GM12892 (cell line): Measurements from ENCODE around the gene ATP8A2.

ENCODE experiments used
- POLR2A ChIP-seq: IDR thresholded peaks from 2 replicates; pipeline ENCODE4 v1.6.1; 2011; ENCODE audit warnings: low read depth, low read length, control low read depth
- POLR2AphosphoS5 ChIP-seq: IDR thresholded peaks from 2 replicates; pipeline ENCODE4 v1.6.1; 2011; ENCODE audit warnings: low read depth, low read length, control low read depth
- TAF1 ChIP-seq: IDR thresholded peaks from 2 replicates; pipeline ENCODE4 v1.6.1; 2011; ENCODE audit warnings: low read depth, mild to moderate bottlenecking, control low read depth, low read length, borderline replicate concordance

DNA sequence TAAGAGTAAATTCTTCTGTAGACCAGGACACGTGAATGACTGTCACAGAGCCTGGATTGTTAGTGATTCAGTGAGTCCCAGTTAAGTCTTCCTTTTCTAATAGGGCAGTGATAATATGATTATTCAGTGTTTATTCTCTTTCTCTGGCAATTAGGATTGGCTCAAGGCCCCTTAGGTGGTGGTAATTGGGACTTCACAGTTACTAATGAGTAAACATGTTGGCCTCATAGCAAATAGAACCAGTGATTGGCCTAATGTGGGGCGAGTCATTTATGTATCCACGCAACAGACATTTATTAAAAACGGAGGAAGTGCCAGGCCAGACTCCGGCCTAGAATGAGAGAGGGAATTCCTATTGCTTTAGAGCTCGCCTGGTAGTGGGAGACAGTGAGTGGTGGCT lies 607.6 kb downstream of the ATP8A2 start:
- no peak for TF ChIP-seq POLR2A
- TF ChIP-seq POLR2AphosphoS5: no peak
- TF ChIP-seq TAF1: no peak
